Measurements from ENCODE around the gene TREX2. TPM values are rescaled to one million over a fixed set of nuclear protein-coding genes. Genes with fewer than 3 reads are reported as not detected.

TREX2 gene
- total RNA-seq, 4 donors from 2014 or later = 0.18 TPM; not detected in 3

DNA sequence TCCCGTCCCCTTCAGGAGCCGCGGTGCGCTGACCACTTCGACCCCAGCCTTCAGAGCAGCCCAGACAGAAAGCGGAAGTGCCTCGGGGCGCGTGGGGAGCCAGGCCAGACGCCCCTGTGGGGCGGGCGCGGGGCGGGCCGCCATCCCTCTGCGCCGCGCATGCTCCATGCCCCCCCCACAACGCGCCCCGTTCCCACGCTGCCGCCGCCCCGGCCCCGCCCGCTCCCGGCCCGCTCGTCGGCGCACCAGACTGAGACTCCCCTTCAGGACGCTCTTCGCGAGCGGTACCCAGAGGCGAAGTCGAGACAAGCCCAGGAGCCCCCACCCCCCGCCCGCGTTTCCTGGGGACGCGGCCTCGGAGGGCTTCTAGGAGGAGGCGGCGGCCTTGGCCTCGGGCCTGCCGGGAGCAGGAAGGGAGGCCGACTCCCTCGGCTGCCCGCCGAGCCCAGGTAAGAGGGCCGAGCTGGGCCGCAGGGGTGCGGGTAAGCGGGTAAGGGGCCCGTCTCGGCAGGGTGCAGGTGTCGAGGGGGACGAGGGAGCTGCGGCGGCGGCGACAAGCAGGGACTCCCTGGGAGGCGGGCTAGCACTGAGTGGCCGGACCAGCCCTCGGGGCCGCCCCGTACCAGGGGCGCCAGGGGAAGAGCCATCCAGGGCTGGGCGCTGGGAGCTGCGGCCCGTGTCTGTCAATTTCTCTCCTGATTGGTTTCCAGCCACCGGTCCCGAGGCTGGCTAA lies 34.4 kb downstream of the TREX2 start, which contains the start of gene ZFP92:
Gene ZFP92, plus strand, starts transcription at position 218 of the 733 bp plus-strand sequence. CDS start 6,851 bp downstream, outside the sequence.
- Histone ChIP-seq H3K27ac (peak within 1 kb of the TSS; percentile 33 to 42 (median 36)), H3K27me3 (peaks cover 0 to 14% (median 5%) of the 10 kb centered on the region in 3 donors), H3K4me1 (no peaks in the 10 kb centered on the region), H3K36me3 (no peaks in the 10 kb centered on the region), H3K4me3 (peak within 1 kb of the TSS; percentile 43 to 54 (median 50)), H3K9me3 (no peaks in the 10 kb centered on the region)
- in situ Hi-C loops (cut with MboI; ENCODE audit: low sequenced_read_pairs in 4 of 4) = no loop called here
- ATAC-seq = no peak
- DNase-seq = no peak
- intact Hi-C loops (cut with DNase I; ENCODE audit: low total_unique reads) = no loop called here
- TF ChIP-seq, protein P1, sequence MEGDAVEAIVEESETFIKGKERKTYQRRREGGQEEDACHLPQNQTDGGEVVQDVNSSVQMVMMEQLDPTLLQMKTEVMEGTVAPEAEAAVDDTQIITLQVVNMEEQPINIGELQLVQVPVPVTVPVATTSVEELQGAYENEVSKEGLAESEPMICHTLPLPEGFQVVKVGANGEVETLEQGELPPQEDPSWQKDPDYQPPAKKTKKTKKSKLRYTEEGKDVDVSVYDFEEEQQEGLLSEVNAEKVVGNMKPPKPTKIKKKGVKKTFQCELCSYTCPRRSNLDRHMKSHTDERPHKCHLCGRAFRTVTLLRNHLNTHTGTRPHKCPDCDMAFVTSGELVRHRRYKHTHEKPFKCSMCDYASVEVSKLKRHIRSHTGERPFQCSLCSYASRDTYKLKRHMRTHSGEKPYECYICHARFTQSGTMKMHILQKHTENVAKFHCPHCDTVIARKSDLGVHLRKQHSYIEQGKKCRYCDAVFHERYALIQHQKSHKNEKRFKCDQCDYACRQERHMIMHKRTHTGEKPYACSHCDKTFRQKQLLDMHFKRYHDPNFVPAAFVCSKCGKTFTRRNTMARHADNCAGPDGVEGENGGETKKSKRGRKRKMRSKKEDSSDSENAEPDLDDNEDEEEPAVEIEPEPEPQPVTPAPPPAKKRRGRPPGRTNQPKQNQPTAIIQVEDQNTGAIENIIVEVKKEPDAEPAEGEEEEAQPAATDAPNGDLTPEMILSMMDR (IDR thresholded peaks at IDR 0.05 in 4 of 5, conservative IDR thresholded peaks at IDR 0.05 in 1 of 5) = no peak
- no peak for TF ChIP-seq POLR2A (IDR thresholded peaks at IDR 0.05)

DNA sequence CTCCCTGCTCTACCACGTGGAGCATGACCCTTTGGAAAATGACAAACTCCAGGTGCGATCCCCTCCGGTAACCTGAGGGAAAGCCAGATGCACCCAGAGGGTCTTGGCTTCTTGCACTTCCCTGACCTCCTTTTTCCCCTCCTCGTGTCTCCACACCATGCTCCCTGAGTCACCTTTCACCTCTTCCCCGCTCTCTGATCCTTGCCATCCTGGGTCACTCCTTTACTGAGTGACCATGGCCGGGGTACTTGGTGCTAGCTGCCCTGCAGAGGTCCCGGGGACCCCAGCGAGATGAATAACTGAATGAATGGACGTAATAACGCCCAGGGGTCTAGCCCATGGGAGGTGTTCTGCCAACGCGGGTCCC lies 35.0 kb downstream of the TREX2 start:
- DNase-seq (no peak), ATAC-seq (no peak)
- in situ Hi-C loops (cut with MboI; ENCODE audit: low sequenced_read_pairs in 4 of 4) = no loop called here
- Histone ChIP-seq H3K4me3 (peak overlapping the region in 2 of 4 donors; percentile 53 to 54), H3K27me3 (peaks cover 0 to 14% (median 5%) of the 10 kb centered on the region in 3 donors), H3K4me1 (no peaks in the 10 kb centered on the region), H3K36me3 (no peaks in the 10 kb centered on the region), H3K9me3 (no peaks in the 10 kb centered on the region), H3K27ac (peak overlapping the region in 2 of 4 donors; percentile 12 to 33)
- intact Hi-C loops (cut with DNase I; ENCODE audit: low total_unique reads) = no loop called here
- TF ChIP-seq, protein P1 (IDR thresholded peaks at IDR 0.05 in 4 of 5, conservative IDR thresholded peaks at IDR 0.05 in 1 of 5) = no peak
- TF ChIP-seq POLR2A (IDR thresholded peaks at IDR 0.05) = no peak

DNA sequence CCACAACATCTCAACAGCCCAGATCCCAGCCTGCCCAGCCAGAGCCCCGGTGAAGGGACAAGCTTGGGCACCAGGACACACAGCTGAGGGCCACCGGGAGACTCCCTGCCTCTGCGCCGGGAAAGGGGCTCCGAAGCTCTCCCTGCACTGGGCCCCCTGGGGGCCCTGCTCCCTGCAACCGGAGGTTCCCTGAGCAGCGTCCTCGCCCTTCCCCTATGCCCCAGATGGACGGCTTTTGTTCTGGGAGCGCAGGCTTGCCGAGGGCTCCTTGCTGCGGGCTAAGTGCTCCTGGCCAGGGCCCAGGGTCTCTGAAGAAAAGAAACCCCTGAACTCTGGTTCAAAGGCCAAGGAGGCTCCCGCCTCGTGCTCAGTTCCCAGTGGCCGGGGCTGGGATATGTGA lies 35.5 kb downstream of the TREX2 start:
- Histone ChIP-seq H3K9me3 (no peaks in the 10 kb centered on the region), H3K4me3 (no peak overlapping the region), H3K4me1 (no peaks in the 10 kb centered on the region), H3K36me3 (no peaks in the 10 kb centered on the region), H3K27ac (no peak overlapping the region), H3K27me3 (peaks cover 0 to 14% (median 5%) of the 10 kb centered on the region in 3 donors)
- in situ Hi-C loops (cut with MboI; ENCODE audit: low sequenced_read_pairs in 4 of 4) = no loop called here
- TF ChIP-seq, protein P1 (IDR thresholded peaks at IDR 0.05 in 4 of 5, conservative IDR thresholded peaks at IDR 0.05 in 1 of 5) = no peak
- no peak for TF ChIP-seq POLR2A (IDR thresholded peaks at IDR 0.05)
- DNase-seq (no peak), ATAC-seq (no peak)
- intact Hi-C loops (cut with DNase I; ENCODE audit: low total_unique reads) = no loop called here

DNA sequence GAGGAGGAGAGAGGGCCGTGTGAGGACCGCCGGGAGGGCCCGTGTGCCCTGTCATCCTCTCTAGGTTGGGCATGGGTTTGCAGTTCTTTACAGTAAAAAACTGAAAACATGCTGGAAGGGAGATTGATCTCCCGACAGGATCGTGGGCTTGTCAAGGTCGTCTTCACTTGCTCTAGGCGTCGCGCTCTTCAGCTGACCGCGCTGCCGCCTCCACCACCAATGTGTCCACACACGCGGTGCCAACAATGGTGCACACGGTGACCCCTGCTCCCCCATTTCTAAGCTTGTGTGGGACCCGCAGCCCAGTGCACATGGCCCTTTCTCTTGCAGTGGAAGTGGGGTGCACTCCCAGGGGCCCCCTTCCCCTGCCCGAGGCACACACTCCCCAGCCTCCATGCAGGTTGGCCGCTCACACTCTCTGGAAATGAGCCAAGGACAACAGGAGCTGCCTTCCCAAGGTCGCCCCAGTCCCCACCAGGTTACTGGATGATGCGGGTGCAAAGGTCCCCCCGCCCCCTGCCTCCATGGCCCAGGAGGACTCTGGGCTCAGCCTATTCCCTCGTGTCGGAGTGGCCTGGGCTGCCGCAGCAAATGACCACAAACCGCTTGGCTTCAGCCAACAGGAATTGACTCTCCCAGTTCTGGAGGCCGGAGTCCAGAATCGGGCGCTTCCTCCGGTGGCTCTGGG lies 36.3 kb downstream of the TREX2 start:
- peaks cover 0 to 14% (median 5%) of the 10 kb centered on the region in 3 donors for H3K27me3 ChIP-seq
- DNase-seq (no peak), ATAC-seq (no peak)
- TF ChIP-seq, protein P1 (IDR thresholded peaks at IDR 0.05 in 4 of 5, conservative IDR thresholded peaks at IDR 0.05 in 1 of 5) = no peak
- no peak for TF ChIP-seq POLR2A (IDR thresholded peaks at IDR 0.05)
- H3K36me3 ChIP-seq = no peaks in the 10 kb centered on the region
- no peak overlapping the region for H3K27ac ChIP-seq
- H3K9me3 ChIP-seq = no peaks in the 10 kb centered on the region
- no peaks in the 10 kb centered on the region for H3K4me1 ChIP-seq
- intact Hi-C loops (cut with DNase I; ENCODE audit: low total_unique reads) (no loop called here), in situ Hi-C loops (cut with MboI; ENCODE audit: low sequenced_read_pairs in 4 of 4) (no loop called here)
- no peak overlapping the region for H3K4me3 ChIP-seq
